ENCODE measurements around the gene VEZF1.
A peak's percentile ranks its signal among the peaks of the same experiment; 100 is the strongest.

Gene VEZF1

DNA sequence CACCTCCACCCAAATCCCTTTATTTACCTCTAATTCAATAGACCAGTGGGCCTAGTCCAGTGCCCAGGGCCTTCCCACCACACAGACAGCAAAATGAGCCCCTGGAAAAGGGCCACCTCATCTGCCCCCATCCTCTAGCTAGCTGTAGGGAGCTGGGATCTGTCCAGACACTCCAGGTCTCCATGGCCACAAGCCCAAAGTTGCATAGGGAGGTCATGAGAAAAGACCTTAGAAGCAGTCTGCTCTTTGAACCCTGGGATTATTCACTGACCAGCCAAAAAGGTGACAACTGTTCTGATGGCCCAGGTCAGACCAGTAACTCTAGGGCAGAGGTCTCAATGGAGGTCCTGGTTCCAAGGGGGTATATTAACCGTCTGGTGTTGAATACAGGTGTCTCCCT is 34.8 kb downstream of the VEZF1 start:
- no peak for DNase-seq (ENCODE audit: low spot score)

DNA sequence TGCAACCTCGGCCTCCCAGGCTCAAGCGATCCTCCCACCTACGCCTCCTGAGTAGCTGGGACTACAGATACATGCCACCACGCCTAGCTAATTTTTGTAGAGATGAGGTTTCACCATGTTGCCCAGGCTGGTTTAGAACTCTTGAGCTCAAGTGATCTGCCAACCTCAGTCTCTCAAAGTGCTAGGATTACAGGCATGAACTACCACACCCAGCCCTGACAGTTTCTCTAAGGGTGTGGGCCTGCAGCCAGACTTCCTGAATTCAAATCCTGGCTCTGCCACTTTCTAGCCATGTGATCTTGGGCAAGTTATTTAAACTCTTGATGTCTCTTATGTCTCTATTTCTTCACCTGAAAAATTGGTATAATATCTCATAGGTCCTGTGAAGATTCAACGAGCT is 38.4 kb downstream of the VEZF1 start:
- no peak for DNase-seq (ENCODE audit: low spot score)

DNA sequence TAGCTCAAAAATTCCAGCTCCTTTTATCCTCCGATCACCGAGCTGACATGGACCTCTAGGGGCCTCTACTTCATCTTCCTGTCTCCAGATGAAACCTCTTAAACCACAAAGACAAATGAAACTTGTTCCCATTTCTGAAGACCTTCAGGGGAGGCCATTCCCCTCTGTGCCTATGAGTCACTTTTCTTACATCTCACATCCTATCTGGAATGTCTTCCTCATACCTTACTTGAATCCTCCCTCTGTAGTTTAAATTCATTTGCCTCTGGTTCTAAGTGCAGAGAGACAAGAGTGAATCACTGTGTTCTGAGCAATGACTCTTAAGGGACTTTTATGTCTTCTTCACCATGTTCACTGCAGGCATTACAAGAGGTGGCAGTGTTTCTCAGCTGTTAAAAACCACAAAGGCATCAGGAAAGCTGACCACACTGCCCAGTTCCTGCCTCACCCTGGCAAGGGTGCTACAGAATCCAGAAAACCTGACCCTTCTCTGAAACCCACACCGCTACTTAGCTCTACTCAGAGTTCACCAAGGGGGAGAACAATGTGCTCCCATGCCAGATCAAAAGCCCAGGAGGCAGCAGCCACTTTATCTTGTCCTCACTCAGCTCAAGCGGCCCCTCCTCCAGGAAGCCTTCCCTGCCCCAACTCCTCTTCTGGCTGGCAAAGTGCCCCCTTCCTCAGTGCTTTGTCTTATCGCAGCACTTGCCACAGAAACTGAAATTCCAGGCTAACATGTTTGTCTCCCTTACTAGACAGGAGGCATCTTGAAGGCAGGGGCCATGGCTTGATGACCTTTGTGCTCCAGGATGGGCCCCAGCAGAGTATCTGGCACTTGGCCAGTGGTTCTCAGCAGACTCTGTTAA is 39.3 kb downstream of the VEZF1 start:
- no peak for DNase-seq (ENCODE audit: low spot score)

DNA sequence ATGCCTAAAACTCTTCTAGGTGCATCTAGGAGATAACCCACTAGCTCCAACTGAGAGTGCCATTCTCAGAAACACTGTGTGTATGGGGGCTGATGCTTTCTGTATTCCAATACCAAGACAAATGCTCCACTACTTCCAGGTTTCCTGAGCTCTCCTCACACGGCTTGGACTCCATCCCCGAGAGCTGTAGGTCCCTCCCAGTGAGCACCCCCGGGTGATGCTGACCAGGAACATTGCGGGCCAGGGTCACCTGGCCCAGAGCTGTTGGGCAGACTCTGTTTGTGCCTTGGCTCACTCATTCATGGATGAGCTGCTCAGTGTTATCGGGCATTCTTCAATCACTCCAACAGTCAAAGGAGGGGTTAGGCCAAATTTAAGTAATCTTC is 39.9 kb downstream of the VEZF1 start:
- no peak for DNase-seq (ENCODE audit: low spot score)

DNA sequence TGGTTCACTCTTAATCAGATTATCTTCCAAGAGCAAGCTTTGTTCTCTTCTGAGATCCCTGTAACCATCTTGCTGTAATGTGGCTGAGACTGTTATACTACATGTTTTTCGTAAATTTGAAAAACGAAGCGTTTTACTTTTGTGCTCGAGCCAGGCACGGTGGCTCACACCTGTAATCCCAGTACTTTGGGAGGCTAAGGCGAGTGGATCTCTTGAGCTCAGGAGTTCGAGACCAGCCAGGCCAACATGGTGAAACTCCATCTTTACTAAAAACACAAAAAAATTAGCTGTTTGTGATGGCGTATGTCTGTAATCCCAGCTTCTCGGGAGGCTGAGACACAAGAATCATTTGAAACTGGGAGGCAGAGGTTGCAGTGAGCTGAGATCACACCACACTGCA is 40.7 kb downstream of the VEZF1 start:
- DNase-seq (ENCODE audit: low spot score): no peak

DNA sequence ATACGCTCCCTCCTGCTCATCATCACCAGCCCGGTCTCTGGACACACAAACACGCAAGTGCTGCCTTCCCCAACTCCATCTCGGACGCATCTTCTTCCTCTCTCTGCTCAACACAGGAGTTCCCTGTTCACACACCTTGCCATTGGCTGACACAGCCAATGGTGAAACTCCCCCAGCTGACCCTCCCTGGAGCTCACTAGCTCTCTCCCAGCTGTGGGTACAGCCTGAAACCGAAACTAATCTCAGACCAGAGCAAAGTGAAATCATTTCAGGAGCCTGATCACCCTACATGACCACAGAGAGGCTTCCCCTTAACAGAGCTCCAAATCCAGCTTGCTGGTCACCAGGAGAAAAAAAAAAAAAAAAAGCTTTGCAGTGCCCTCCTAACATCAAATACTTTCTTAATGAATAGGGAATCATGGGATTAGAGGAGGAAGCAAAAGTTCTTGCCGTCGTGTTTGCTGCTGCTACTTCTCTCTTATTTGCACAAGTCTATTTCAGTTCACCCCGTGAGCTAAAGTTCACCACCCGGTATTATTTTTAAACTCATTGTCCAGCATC is 41.2 kb downstream of the VEZF1 start:
- DNase-seq (ENCODE audit: low spot score): peak; percentile 88

DNA sequence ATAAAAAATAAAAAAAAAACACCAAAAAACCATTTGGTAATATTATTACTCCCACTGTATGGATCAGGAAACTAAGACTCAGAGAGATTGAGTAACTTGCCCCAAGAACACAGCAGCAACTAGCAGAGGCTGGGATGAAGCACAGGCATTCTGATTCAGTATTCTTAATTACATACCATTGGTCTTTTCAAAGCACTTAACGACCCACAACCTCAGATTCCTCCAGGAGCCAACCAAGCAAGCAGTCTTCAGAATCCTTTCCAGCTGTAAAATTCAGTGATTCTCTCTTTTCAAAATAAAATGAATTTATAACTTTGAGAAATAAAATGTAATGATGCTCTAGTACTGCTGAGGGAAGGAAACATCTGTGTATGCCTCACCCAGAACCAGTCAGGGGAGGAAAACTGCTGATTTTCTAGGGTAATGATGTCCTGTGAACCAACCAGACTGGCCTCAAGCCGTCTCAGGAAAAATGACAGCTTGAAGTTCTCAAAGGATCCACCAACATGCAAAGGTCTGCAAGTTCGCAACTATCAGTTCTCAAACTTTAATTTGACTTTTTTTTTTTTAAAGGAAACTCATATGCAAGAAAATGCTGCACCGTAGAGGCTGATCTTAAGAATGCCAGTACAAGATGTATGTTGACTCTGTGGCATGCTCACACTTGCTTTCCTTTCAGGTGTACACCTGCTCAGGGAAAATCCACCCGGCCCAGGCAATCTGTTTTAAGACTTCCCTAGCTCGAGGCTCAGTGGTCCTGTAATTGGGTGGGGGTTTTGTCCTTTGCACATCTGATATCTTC is 41.9 kb downstream of the VEZF1 start:
- peak; percentile 47 for DNase-seq (ENCODE audit: low spot score)

DNA sequence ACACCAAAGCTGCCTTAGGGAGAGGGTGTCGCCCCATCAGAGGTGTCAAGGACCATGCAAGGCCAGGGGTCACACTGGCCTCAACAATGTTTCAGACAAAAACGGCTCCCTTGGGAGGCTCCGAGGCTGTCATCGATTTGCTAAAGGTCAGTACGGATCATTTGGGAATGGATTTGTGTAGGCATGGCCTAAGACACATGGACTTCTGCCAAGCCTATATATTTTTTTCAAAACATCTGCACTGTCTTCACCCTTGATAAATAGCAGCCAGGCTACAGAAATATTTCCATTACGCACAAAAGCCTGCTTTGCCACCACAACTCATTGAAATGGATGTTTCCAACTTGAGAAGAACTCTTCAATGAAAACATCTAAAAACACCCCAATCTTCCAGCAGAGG is 43.1 kb downstream of the VEZF1 start:
- no peak for DNase-seq (ENCODE audit: low spot score)

DNA sequence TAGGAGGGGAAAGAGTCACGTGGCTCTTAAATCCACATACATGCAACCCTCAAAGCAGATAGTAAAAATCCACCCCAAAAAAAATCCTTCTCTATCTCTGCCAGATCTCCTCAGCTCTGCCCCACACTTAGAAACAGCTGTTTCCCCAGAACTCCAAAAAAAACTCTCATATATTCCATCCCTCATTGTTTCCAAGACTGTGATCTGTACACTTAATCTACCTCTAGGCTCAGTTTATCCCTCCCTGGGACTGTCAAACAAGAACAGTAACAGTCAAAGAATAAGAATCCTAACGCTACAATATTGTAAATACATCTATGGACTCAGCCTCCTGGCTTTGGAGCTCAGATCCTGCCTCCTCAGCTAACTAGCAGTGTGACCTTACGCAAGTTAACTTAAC is 44.4 kb downstream of the VEZF1 start:
- no peak for DNase-seq (ENCODE audit: low spot score)

DNA sequence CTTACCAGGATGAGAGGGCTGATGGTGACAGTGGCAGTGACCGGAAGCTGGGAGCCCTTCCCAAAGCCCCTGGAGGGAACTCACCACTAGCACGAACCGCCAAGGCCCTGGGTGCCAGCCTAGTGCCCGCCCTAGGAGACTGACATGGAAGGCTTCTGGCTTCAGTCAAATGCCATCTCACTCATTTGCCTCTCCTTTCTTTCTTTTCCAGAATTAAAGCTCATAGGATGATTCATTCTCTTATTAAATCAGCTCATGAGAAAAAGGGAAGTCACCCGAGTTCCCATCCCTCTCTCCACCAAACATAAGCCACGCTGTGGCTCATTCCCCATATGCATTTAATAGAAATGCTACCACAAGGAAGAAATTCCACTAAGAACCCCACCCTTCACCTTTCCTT is 44.9 kb downstream of the VEZF1 start:
- no peak for DNase-seq (ENCODE audit: low spot score)

DNA sequence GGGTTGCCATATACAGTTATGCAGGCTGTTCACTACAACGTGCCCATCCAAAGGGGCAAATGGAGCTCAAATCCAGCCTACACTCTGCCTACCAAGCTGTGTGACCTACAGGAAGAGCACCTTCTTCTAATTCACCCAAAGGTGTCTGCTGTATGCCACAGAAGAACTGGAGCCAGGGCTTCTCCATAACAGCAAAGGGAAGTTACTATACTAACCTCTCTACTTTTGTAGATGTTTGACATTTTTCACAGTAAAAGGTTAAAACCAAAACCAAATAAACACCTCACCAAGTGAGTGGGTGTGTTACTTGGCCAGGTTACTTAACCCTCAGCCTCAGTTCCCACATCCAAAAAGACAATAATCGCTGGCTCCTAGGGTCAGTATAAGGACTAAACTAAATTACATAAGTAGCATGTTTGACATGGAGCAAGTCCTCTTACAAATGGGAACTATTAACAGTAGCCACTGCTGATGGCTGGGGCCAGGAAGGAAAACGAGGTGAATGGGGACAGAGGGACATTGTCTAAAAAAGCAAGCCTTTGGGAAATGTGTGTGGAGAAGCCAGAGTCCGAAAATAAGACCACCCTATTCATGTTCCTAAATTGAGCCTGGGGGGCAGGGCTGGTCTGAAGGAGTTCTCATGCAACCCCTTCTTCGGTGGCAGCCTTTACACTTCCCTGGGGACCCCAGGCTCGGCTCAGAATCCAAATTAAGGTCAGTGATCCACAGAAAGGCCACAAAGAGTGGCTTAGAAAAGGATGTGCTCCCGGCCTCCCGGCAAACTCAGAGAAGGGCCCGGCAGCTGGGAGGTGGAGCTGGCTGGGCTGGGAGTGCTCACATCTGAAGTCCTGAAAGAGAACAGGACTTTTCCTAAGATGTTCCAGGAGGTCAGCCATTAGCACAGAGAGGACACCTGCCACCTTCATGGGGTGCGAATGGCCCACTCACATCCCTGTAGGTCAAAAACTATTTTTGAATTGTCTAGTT is 46.4 kb downstream of the VEZF1 start:
- no peak for DNase-seq (ENCODE audit: low spot score)

DNA sequence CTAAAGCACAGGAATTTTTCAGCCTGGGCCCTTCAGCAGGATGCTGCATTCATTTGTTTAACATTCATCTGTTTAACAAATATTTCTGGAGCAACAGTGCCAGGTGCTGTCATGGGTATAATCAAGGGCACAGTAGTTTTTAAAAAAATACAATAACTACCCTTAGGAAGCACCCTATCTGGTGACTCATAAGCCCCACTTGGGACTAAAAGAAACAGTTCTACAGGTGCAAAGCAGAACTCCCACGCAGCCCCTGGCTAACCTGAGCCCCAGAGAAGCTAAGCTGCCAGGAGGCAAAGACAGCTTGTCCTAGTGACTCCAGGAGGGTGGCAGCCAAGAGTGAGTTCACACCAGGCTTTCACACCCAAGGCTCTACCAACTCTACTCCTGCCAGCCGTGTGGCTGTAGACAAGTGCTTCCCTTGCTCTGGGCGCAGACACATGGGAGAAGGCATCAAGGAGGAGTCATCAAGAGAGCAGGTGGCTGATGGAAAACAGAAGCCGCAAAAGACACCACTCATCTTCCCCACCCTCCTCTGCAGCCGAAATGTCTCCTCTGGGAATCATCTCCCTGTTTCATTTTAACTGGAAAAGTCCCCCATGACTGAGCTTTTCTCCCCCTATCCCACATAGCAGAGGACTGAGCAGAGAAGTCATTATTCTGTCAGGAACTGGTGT is 47.3 kb downstream of the VEZF1 start:
- DNase-seq (ENCODE audit: low spot score): peak; percentile 60

DNA sequence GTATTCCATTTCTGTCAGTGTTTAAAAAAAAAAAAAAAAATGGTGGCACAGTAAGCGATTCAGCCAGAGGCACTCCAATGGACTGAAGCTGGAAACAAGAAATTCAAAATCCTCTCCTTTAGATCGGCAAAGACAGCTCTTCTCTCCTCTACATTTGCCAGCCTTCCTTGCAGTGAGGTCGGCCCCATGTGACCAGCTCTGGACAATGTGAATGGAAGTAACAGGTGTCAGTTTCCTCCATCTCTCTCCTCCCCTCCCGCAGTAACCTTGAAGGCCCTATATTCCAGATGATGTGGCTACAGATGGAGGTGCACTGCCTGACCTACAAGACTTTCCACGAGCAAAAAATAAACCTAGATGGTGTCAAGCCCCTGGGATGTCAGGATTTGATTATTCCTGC is 47.8 kb downstream of the VEZF1 start:
- DNase-seq (ENCODE audit: low spot score): peak; percentile 28

DNA sequence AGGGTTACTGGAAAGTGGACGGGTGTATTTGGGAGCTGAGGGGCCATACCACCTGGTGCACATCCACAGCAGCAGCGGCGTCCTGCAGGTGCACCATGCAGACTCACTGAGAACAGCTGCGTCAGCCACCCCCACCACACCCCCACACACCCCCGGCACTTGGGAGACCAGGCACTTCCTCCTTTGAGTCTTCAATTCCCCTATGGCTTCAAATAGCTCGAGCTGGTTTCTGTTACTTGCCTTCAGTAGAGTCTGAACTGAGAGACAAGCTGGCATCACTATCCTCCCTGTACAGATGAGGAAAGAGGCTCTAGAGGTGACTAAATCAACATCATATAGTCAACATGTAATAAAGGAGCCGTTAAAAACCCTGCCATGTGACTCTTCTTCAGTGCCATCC is 48.3 kb downstream of the VEZF1 start:
- DNase-seq (ENCODE audit: low spot score): peak; percentile 94

DNA sequence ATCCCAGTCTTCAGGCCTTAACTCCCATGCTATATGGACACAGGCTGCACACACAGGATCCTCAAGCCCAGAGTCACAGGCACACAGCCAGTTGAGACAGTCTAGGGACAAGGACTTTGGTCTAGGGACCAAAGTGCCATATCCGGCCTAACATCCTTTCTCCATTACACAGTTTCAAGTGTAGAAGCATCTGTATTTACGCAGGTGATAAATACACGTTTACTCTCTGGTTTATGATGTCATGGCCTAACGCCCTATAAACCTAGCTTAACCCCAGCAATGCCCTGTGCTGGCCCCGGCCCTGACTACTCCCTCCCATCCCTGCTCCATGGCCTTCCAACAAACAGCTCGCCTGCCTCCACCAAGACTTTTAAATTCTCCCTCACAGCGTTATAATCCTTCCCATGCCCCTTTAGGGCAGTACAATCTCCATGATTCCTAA is 50.0 kb downstream of the VEZF1 start:
- no peak for DNase-seq (ENCODE audit: low spot score)

DNA sequence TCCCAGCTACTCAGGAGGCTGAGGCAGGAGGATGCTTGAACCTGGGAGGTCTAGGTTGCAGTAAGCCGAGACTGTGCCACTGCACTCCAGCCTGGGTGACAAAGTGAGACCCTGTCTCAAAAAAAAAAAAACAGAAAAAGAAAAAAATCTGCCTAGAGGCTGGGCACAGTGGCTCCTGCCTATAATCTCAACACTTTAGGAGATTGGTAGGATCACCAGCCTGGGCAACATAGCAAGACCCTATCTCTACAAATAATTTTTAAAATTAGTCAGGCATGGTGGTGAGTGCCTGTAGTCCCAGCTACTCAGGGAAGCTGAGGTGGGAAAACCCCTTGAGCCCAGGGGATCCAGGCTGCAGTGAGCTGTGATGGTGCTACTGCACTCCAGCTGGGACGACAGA is 50.6 kb downstream of the VEZF1 start:
- DNase-seq (ENCODE audit: low spot score): no peak

DNA sequence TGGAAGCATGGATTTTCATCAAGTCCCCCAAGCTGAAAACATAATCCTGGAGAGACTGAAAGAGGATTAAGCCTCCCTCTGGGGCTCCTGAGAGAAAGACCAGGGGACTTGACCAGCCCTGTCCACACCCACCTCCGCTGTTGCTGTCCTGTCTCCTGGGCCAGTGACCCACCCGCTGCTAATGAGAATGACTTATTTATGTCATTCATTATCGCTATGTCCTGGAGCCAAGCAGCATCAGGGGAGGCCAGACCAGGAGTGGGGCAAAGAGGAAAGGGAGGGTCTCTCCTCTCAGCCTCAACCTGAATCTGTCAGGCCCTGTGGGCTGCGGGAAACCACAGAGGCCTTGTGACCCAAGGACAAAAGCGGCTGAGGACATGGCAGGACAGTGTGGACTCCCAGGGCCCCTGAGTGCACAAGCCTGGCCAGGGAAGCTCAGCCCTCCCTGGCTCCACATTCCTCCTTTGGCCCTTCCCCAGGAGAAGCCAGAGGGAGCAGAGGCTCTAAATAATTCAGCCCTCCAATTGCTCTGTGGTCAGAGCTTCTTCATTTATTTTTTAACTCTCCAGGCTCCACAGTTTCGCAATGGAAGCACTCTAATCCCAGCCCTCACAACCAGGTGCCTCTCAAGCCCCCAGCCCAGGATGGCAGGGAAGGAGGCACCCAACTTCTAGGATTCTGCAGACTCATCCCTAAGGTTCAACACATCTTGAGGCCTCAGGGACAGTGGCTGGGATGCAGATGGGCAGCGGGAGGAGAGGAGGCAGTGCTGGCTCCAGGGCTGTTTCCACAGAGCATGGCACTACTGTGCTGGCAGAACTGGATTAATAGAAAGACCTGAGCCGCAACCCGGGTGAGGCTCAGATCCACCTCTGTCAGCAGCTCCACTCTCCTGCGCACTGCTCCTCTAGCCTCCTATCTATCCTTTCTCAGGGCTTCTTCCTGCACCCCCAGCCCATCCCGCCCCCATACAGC is 51.9 kb downstream of the VEZF1 start:
- no peak for DNase-seq (ENCODE audit: low spot score)

DNA sequence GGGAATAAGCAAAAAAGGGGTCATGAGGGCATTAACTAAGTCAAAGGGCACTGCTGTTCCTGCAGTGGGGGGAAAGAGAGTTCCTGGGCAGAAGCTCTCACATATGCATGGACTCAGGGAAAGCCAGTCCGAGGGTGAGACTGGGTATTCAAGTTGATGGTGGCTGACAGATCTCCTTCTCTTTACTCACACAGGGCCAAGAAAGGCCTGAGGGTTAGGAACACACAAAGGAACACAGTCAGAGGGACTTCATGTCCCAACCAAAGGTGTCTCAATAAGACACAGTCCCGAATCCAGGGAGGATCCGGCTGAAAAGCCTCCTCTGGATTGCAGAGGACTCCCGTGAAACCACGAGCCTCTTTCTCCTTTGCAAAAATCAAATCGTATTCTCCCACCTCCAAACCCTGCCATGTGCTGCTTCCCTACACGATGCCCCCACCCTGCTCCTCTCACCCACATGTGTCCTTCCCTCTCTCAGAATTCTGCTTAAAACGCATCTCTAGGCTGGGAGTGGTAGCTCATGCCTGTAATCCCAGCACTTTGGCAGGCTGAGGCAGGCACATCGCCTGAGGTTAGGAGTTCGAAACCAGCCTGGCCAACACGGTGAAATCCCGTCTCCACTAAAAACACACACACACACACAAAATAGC is 56.4 kb downstream of the VEZF1 start:
- no peak for DNase-seq (ENCODE audit: low spot score)

DNA sequence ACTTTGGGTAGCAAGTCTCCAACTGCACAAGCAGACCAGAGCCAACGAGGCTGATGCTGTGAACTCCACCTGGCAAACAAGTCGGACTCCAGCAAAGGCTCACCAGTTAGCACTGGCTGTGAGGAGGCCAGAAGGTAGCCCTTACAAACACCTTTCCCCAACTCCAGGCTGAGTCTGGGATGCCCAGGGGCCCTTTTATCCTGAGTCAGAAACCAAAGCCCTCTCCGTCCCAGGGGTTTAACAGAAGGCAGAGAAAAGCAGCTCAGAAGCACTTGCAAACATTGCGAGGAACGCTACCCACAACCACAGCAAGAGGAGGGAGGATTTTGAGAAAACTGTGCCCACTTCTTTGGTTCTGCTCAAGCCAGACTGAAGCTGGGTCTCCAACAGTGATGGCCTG is 57.8 kb downstream of the VEZF1 start:
- DNase-seq (ENCODE audit: low spot score): no peak

DNA sequence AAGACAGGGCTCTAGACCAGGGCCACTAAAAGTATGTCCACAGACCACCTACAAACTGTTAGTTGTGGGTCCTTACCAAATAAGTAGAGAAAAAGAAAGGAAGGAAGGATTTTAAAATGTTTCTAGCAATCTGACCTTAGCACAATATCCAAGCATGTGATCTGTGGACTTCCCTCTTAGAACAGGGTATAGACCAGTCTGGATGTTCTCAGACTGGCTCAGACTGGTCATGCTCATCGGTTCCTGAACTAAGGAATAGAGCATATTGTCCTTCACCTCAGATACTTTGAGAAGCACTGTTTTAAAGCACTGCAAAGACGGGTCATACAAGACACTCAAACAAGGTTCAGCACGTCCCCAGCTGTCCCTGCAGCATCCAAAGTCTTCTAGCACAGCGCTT is 58.7 kb downstream of the VEZF1 start:
- DNase-seq (ENCODE audit: low spot score): no peak
